Measurements from ENCODE around the gene SLC66A2.

GRCh38 chr18:79882522-79883241 is 68.8 kb downstream of the SLC66A2 start:
- TF ChIP-seq EZH2 (IDR thresholded peaks at IDR 0.05; ENCODE audit: insufficient read depth, poor library complexity, severe bottlenecking): no peak
- no peak for TF ChIP-seq EZH2phosphoT487 (IDR thresholded peaks at IDR 0.05; ENCODE audit: insufficient read depth, low read depth)

Data from GM23248 (cell line).